SK-N-SH treated with all-trans-retinoic acid at 6 μM for 48 hours (cell line): ENCODE measurements around the gene AQP10.

ENCODE experiments used
- ARNTL ChIP-seq: fragments of 450-650 bp; formaldehyde crosslinking; IDR thresholded peaks from 2 replicates; pipeline ENCODE4 v1.5.0; 2020; ENCODE audit warnings: low read depth, mild to moderate bottlenecking, moderate library complexity, borderline replicate concordance
- ESRRG ChIP-seq: fragments of 250-450 bp; sonication (Bioruptor Pico); IDR thresholded peaks from 2 replicates; pipeline ENCODE4 v1.6.1; 2021; ENCODE audit warnings: mild to moderate bottlenecking
- ISL1 ChIP-seq: fragments of 250-450 bp; sonication (Bioruptor Pico); IDR thresholded peaks from 2 replicates; pipeline ENCODE4 v2.1.2; 2022; ENCODE audit warnings: mild to moderate bottlenecking, moderate library complexity
- OSR1 ChIP-seq: fragments of 250-450 bp; sonication (Bioruptor Pico); IDR thresholded peaks from 2 replicates; pipeline ENCODE4 v1.8.0; 2022; ENCODE audit warnings: moderate library complexity, mild to moderate bottlenecking, inconsistent platforms
- PATZ1 ChIP-seq: fragments of 250-450 bp; sonication (Bioruptor Pico); IDR thresholded peaks from 2 replicates; pipeline ENCODE4 v1.8.0; 2020; ENCODE audit warnings: mild to moderate bottlenecking, moderate library complexity, borderline replicate concordance
- POU6F1 ChIP-seq: fragments of 250-450 bp; sonication (Bioruptor Pico); IDR thresholded peaks from 2 replicates; pipeline ENCODE4 v1.8.0; 2021; ENCODE audit warnings: low read depth, mild to moderate bottlenecking, moderate library complexity, borderline replicate concordance
- PPARA ChIP-seq: fragments of 250-450 bp; sonication (Bioruptor Pico); IDR thresholded peaks from 2 replicates; pipeline ENCODE4 v1.5.0; 2020; ENCODE audit warnings: mild to moderate bottlenecking, borderline replicate concordance
- SNAI2 ChIP-seq: fragments of 250-450 bp; sonication (Bioruptor Pico); IDR thresholded peaks from 2 replicates; pipeline ENCODE4 v1.5.0; 2020; ENCODE audit warnings: mild to moderate bottlenecking, moderate library complexity
- TSHZ2 ChIP-seq: fragments of 250-450 bp; sonication (Bioruptor Pico); IDR thresholded peaks from 2 replicates; pipeline ENCODE4 v1.5.0; 2020; ENCODE audit warnings: mild to moderate bottlenecking, moderate library complexity
- ZC3H10 ChIP-seq: fragments of 250-450 bp; sonication (Bioruptor Pico); IDR thresholded peaks from 2 replicates; pipeline ENCODE4 v1.5.1; 2021; ENCODE audit warnings: mild to moderate bottlenecking, moderate library complexity
- ZNF565 ChIP-seq: fragments of 450-650 bp; formaldehyde crosslinking; conservative IDR thresholded peaks from 2 replicates; pipeline ENCODE4 v1.5.0; 2020; ENCODE audit warnings: low read depth, mild to moderate bottlenecking, moderate library complexity
- ZNF70 ChIP-seq: fragments of 450-650 bp; formaldehyde crosslinking; IDR thresholded peaks from 2 replicates; pipeline ENCODE4 v1.5.0; 2020; ENCODE audit warnings: mild to moderate bottlenecking, moderate library complexity
- TF ChIP-seq, protein P1 (sequence below): fragments of 250-450 bp; sonication (Bioruptor Pico); IDR thresholded peaks from 2 replicates; pipeline ENCODE4 v1.5.1; 2020; ENCODE audit warnings: low read depth, mild to moderate bottlenecking, moderate library complexity
- TF ChIP-seq, protein P2 (sequence below): fragments of 250-450 bp; sonication (Bioruptor Pico); IDR thresholded peaks from 2 replicates; pipeline ENCODE4 v1.5.1; 2021; ENCODE audit warnings: mild to moderate bottlenecking, moderate library complexity

GRCh38 chr1:154301582-154301981, 19.3 kb upstream of the AQP10 start:
- no peak for TF ChIP-seq PATZ1 (CRISPR knock-in tag)
- no peak for TF ChIP-seq OSR1 (CRISPR knock-in tag)
- TF ChIP-seq, protein P1, sequence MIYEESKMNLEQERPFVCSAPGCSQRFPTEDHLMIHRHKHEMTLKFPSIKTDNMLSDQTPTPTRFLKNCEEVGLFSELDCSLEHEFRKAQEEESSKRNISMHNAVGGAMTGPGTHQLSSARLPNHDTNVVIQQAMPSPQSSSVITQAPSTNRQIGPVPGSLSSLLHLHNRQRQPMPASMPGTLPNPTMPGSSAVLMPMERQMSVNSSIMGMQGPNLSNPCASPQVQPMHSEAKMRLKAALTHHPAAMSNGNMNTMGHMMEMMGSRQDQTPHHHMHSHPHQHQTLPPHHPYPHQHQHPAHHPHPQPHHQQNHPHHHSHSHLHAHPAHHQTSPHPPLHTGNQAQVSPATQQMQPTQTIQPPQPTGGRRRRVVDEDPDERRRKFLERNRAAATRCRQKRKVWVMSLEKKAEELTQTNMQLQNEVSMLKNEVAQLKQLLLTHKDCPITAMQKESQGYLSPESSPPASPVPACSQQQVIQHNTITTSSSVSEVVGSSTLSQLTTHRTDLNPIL (CRISPR knock-in tag) = no peak
- no peak for TF ChIP-seq ARNTL (CRISPR knock-in tag)
- TF ChIP-seq ZC3H10 (CRISPR knock-in tag) = no peak
- no peak for TF ChIP-seq ZNF565 (CRISPR knock-in tag)
- TF ChIP-seq SNAI2 = no peak
- no peak for TF ChIP-seq POU6F1 (CRISPR knock-in tag)
- no peak for TF ChIP-seq ZNF70 (CRISPR knock-in tag)
- TF ChIP-seq PPARA = no peak
- TF ChIP-seq ISL1 (CRISPR knock-in tag) = no peak
- TF ChIP-seq, protein P2, sequence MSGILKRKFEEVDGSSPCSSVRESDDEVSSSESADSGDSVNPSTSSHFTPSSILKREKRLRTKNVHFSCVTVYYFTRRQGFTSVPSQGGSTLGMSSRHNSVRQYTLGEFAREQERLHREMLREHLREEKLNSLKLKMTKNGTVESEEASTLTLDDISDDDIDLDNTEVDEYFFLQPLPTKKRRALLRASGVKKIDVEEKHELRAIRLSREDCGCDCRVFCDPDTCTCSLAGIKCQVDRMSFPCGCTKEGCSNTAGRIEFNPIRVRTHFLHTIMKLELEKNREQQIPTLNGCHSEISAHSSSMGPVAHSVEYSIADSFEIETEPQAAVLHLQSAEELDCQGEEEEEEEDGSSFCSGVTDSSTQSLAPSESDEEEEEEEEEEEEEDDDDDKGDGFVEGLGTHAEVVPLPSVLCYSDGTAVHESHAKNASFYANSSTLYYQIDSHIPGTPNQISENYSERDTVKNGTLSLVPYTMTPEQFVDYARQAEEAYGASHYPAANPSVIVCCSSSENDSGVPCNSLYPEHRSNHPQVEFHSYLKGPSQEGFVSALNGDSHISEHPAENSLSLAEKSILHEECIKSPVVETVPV (CRISPR knock-in tag) = no peak
- TF ChIP-seq TSHZ2 = no peak
- TF ChIP-seq ESRRG (CRISPR knock-in tag) = no peak
